Activated CD8-positive, alpha-beta memory T cell treated with anti-CD3 and anti-CD28 coated beads for 1 hour (primary cell): Measurements from ENCODE around the gene SYNE1.
"Not testable (repeated sequence)": the region's sequence is repeated elsewhere in the genome, so short reads cannot be mapped to it uniquely, and the experiment has no call there.

ENCODE experiments used
- DNase-seq, 2 donors: peaks; one replicate each; pipeline ENCODE4 v3.0.0-alpha.2; 2020; ENCODE audit warnings: low read depth in 1 of 2; ENCODE audit errors: extremely low read depth in 1 of 2

SYNE1 gene

DNA sequence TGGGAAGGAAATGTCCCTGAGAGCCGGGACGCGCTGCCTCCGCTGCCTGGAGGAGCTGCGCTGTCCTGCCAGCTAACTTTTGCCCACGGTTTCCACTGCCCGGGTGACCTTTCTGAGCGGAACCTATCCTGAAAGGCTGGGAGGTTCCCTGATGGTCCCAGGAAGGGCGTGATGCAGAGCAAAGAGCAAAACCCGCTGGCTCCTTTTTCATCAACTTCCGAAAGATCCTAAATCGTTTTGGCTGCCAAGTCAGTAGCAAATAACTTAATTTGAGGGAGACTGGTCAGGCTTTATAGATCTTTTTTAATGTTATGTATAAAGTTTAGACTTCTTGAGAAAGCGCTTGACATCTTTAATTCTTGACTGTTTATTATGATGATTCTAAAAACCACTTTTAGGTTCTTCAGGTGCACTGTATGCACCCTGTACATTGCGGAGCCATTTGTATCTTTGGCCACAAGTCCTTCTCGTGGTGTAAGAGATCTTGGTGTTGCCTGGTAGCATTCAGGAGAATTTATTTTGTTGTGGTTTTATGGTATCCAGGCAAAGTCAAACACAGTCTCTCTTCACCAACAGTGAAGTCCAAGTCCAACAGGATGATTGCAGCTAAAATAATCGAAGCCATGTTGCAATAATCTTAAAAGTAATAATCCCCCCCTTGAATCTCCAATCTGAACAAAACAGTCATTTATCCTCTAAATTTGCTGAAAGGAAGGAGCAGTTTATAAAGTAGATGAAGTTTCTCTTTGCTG lies at the start of gene SYNE1:
Gene SYNE1, minus strand, starts transcription at position 67 of the 752 bp plus-strand sequence. CDS start 9,031 bp downstream, outside the sequence.
- DNase-seq: no peak

- DNase-seq: no peak
These were observed 48.7 kb upstream of the SYNE1 start for GRCh38 chr6:152685819-152686218.

DNA sequence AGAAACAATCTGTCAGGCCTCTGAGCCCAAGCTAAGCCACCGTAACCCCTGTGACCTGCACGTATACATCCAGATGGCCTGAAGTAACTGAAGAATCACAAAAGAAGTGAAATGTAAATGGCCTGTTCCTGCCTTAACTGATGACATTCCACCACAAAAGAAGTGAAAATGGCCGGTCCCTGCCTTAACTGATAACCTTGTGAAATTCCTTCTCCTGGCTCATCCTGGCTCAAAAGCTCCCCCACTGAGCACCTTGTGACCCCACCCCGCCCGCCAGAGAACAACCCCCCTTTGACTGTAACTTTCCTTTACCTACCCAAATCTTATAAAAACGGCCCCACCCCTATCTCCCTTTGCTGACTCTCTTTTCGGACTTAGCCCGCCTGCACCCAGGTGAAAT lies 45.8 kb upstream of the SYNE1 start:
- not testable (repeated sequence) for DNase-seq

DNA sequence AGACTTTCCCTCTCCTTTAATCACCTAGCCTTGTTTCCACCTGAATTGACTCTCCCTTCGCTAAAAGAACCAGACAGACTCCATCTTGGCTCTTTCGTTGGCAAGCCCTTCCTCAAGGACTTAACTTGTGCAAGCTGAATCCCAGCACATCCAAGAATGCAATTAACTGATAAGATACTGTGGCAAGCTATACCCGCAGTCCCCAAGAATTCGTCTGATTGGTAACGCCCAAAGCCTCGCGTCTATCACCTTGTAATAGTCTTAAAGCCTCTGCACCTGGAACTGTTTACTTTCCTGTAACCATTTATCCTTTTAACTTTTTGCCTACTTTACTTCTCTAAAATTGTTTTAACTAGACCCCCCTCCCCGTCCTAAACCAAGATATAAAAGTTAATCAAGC lies 45.0 kb upstream of the SYNE1 start:
- no peak for DNase-seq

GRCh38 chr6:152680879-152681517 lies 43.8 kb upstream of the SYNE1 start:
- DNase-seq: no peak

DNA sequence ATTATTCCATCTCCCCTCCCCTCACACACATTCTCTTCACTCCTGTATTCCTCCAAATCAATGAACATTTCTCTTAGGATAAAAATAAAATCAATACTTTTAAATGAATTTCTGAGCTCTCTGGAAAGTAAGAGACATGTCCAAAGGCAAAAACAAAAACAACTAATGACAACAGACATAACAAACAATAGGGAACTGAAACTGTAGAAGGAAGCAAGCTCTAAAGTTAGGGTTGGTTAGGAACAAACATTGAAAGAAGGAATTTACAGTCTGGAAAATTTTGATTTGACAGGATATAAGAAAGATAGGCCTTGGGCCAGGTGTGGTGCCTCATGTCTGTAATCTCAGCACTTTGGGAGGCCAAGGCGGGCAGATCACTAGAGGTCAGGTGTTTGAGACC lies 43.0 kb upstream of the SYNE1 start:
- DNase-seq: no peak

DNA sequence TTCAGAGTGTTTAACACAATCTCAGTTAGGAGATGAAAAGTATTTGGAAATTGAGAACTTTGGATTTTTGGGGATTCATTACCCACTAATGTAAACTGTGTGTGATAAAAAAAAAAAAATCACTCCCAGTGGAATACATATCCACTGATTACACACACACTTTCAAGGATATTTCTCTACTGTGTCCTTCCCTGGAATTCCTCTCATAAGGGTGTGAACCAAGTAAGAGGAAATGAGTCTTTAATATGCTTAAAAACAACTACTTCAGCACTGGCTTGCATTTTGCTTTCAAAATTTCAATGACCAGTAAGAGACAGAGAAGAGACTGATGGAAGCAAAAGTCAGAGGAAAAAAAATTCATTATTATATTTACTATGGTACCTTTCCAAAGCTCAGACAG lies 36.1 kb upstream of the SYNE1 start:
- DNase-seq: no peak

- no peak for DNase-seq
These were observed 34.0 kb upstream of the SYNE1 start for GRCh38 chr6:152671171-152671570.

DNA sequence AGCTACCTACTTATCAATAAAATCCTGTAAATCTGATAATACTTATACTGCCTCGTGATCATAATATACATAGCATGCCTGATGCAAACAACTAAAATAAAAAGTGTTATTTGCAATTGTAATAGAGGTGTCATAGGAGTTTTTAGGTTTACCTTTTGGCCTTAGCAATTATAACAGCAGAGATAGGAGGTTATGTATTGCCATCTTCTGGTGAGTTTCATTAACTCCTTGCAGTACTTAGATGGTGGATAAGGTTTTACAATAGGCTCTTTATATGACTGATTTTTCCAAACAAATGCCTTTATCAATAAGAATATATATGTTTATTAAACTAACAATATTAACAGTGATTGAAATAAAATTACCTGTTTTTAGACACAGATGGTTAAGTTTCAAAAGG lies 32.7 kb upstream of the SYNE1 start:
- DNase-seq: no peak

- no peak for DNase-seq
These were observed 24.6 kb upstream of the SYNE1 start for GRCh38 chr6:152661776-152662175.

GRCh38 chr6:152651986-152652385 lies 14.8 kb upstream of the SYNE1 start:
- DNase-seq: no peak

DNA sequence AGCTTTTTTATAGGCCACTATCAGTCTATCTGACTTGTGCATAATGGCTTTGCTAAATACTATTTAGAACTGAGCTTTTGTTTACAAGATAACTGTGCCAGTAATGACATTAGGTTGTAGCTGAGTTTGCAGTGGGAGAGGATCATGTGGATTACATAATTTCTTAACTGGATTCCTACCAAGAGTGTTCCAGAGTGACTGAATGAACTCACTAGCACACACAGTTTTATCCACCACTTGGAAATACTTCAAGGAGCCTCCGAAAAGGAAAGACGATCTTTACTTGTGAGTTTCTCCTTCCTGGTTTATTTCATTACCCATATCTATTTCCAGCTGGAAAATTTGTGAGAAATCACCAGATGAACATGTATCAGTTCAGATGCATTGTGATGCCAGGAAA lies 10.9 kb upstream of the SYNE1 start:
- DNase-seq: no peak

GRCh38 chr6:152646732-152647131 lies 9.6 kb upstream of the SYNE1 start:
- DNase-seq: not testable (repeated sequence)

GRCh38 chr6:152642578-152643375 lies 5.6 kb upstream of the SYNE1 start:
- no peak for DNase-seq

DNA sequence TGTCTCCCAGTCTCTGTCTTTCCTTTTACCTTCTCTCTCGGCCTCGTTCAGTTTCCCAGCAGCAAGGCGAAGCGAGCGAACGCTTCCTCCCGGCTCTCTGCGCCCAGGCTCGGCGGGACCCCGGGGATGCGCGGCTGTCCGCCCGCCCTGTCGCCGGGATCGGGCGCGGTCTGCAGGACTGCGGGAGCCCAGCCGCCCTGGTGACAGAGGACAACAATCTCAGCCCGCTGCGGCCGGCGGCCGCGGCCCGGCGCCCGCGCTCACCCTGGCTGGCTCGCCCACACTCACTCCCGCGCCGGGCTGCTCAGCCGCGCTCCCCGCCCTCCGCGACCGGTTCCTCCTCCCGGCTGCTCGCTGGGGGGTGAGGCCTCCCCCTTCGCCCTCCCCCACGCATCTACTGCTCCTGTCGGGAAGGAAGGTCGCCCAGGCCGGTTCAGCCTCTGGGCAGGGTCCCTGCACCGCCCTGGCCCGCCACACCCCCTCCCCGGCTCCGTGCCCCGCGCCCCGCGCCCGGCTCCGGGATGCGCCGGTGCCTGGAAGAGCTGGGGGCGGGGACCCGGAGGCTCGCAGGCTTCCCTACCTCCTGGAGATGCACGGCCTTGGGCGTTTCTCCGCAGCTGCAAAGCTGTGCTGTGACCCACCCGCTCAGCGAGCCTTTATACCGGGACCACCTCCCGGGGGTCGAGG lies 410 bp downstream of the SYNE1 start:
- no peak for DNase-seq

DNA sequence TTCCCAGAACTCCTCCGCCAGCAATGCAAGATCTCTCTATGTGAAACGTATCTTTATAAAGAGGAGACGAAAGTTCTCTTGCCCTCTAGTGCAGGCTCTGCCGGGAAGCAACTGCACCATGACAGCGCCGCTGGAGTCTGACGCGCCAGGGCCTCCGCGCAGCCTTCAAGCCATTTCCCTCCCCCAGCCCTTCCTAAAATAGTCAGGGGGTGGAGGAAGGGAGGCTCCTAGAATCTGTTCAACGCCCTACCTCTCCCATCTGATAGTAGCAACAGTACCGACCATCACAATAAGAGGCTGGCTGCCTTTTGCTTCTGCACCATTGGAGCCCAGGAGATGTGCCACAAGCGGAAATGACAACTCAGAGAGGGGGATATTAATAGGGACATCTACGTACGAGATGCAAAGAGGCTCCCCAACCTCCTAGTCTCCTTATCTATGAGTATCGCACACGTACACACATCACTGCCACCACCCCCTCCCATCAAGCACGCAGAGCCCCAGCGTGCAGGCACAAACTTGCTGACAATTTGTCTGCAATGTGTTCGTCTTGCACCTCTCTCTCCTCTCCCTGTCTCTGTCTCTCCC lies 1.0 kb downstream of the SYNE1 start:
- DNase-seq: no peak

DNA sequence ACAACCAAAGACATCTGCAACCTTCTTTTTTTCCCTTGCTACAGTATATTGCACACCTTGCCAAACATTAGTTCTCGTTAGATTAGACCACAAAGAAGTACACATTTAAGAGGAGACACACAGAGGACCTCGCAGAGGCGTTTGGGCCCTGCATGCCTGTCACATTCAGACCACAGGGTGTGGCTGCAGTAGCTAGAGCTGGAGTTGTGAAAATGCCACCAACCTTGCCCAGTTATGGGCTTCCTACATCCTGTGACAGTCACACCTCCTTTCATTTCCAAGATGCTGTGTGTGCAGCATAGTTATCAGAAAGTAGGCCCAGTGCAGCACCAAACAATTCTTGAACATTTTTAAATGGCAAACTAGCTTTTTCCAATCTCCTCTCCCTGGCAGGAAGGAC lies 2.4 kb downstream of the SYNE1 start:
- peak in 1 of 2 donors; percentile 15 for DNase-seq

DNA sequence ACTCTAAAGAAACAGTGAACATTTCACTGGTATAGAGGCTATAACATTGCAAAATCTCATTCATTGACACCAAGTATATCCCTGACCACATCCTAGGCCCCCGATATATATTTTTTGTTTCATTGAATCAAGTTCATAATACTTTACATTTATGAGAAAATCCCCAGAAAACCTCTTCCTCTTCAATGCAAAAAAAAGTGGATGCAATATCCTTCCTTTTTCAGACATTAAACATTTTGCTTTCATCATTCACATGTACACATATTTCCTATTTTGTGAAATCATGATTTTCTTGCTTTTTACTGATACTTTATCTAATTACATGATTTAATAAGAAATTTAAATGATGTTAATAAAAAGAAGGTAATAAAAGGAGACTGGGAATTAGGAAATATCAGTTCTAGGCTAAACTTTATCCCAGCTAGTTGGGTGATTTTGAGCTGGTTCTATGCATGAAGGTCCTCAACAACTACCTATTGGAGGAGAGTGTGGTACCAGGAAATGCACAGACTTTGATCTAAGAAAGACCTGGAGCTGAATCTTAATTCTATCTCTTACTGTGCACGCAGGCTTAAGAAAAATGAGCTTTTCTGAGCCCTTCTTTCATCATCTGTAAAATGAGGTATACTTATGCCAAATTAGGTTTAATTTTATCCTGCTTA lies 4.9 kb downstream of the SYNE1 start:
- DNase-seq: no peak

GRCh38 chr6:152631376-152631775 lies 5.8 kb downstream of the SYNE1 start:
- no peak for DNase-seq

- DNase-seq: no peak
These were observed 6.3 kb downstream of the SYNE1 start for GRCh38 chr6:152630832-152631231.
